BJ (cell line): Measurements from ENCODE around the gene TPM1. TPM values are rescaled to one million over a fixed set of nuclear protein-coding genes. Genes with fewer than 3 reads are reported as not detected.

Experiments used
- CTCF ChIA-PET: fragments of 350-600 bp; formaldehyde crosslinking; extraction: SDS; loops from one replicate; lab custom pipeline; 2021; ENCODE audit warnings: antibody characterized with exemption, inconsistent platforms; lab: Yijun Ruan, JAX
- POLR2A ChIA-PET: fragments of 300-600 bp; sonication (Branson Sonifier 250); formaldehyde crosslinking; extraction: SDS; loops from one replicate; lab custom pipeline; 2021; ENCODE audit warnings: antibody characterized with exemption; lab: Charles Lee
- DNase-seq: peaks from one replicate; pipeline ENCODE4 v3.0.0-alpha.2; 2011; ENCODE audit warnings: low read depth
- H3K27me3 ChIP-seq: 2 replicates; pipeline ENCODE4 v1.6.0; 2011; ENCODE audit warnings: low read length; ENCODE audit not compliant: control insufficient read depth, insufficient read depth
- H3K36me3 ChIP-seq: 2 replicates; pipeline ENCODE4 v1.5.1; 2011; ENCODE audit warnings: low read length; ENCODE audit not compliant: control insufficient read depth, insufficient read depth
- H3K4me3 ChIP-seq: 2 replicates; pipeline ENCODE4 v1.5.1; 2011; ENCODE audit warnings: low read depth, mild to moderate bottlenecking, control low read depth, low read length
- polyA plus RNA-seq: library from polyadenylated mRNA; depleted of rRNA; stranded (reverse); fragments of >200 nt; gene quantifications from 2 replicates; pipeline ENCODE4 v1.2.3, GENCODE V29; 2011
- TF ChIP-seq, protein P1 (sequence below): IDR thresholded peaks from 2 replicates; pipeline ENCODE4 v1.5.1; 2011; ENCODE audit warnings: low read depth, mild to moderate bottlenecking, control low read depth, inconsistent platforms, low read length, moderate library complexity; ENCODE audit not compliant: insufficient read depth

TPM1 gene
- polyA plus RNA-seq, 1 experiment = 1,575 TPM

DNA sequence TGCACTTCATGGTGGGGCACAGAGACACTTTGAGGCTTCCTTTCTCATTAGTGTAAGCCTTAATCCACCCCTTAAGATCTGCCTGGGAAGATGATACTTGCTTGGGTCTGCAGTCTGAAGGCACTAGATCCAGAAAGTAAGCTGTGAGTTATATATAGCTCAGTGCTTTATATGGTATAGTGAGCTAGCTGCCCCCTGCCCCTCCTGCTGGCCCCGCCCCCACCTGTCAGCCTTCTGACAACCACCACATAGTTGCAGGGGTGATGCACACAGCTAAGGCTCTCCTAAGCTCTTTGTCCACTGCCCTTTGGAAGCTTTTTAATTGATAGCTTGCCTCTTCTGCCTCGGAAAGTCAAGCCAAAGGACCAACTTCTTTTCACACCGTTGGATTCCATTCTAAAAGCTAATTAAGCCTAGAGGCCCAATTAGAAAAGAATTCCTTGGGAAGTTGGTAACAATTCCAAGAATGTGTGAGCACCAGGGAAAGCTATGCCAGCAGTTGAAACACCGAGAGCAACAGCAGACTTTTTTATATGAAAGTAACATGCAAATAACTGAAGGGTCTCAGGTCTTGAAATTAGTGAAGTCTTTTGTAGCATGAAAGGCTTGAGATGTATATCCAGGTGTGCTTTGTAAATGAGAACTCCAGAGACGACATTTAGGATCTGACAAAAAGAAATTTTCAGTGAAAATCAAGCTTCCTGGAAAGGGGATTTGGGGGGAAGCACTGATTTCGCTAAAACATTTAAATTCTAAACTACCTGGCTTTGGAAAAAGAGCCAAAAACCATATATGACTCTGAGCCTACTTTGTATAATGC, 2.3 kb downstream of the TPM1 start:
- ChIA-PET CTCF (interaction anchor here (0.6 to 5.5 kb wide), 10 partner anchors 48 to 303 kb away, joined by 3 to 27 read pairs (median 4); no protein-coding TSS in a partner anchor), POLR2A (interaction anchor here (0.7 to 1.6 kb wide), 8 partner anchors 15 to 205 kb away, joined by 3 to 7 read pairs (median 4); no protein-coding TSS in a partner anchor)
- no peak for DNase-seq
- H3K4me3 ChIP-seq = peak overlapping the region; percentile 90
- peaks cover 14% of the 10 kb centered on the region for H3K36me3 ChIP-seq
- no peaks in the 10 kb centered on the region for H3K27me3 ChIP-seq
- TF ChIP-seq, protein P1, sequence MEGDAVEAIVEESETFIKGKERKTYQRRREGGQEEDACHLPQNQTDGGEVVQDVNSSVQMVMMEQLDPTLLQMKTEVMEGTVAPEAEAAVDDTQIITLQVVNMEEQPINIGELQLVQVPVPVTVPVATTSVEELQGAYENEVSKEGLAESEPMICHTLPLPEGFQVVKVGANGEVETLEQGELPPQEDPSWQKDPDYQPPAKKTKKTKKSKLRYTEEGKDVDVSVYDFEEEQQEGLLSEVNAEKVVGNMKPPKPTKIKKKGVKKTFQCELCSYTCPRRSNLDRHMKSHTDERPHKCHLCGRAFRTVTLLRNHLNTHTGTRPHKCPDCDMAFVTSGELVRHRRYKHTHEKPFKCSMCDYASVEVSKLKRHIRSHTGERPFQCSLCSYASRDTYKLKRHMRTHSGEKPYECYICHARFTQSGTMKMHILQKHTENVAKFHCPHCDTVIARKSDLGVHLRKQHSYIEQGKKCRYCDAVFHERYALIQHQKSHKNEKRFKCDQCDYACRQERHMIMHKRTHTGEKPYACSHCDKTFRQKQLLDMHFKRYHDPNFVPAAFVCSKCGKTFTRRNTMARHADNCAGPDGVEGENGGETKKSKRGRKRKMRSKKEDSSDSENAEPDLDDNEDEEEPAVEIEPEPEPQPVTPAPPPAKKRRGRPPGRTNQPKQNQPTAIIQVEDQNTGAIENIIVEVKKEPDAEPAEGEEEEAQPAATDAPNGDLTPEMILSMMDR = no peak

DNA sequence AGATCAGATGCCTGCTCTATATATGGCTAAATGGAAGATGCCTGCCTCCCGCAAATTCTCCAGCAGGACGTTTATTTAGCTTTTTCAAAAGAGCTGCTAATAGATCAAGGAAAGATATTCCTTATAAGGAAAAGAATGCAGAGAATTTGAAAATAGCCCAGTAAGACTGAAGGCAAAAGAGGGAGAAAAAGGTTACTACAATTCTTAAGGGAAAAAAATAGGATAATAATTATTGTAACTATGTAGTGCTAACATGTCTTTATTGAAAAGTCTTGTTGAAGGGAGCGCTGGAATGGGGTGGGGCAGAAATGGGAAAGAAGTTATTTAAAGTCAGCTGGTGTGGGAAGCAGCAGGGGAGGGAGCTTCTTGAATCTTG, 2.9 kb downstream of the TPM1 start:
- CTCF ChIA-PET = interaction anchor here (0.6 to 5.5 kb wide), 10 partner anchors 47 to 304 kb away, joined by 3 to 27 read pairs (median 4); no protein-coding TSS in a partner anchor

DNA sequence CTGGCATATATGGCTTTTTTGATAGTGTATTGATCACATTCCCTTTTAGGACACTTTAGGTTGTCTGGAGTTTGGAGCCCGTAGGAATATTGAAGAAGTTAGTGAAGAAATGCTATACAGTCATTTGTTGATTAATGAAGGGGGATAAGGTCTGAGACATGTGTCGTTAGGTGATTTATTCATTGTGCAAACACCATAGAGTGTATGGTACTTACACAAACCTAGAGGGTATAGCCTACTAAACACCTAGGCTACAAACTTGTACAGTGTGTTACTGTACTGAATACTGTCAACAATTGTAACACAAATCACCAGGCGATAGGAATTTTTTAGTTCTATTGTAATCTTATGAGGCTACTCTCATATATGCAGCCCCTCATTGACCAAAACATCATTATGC, 3.3 kb downstream of the TPM1 start:
- ChIA-PET CTCF (interaction anchor here (1.2 to 5.5 kb wide), 8 partner anchors 48 to 304 kb away, joined by 3 to 27 read pairs (median 4); no protein-coding TSS in a partner anchor), POLR2A (interaction anchor here (0.7 to 0.8 kb wide), 3 partner anchors 158 to 192 kb away, joined by 3 to 8 read pairs (median 3); no protein-coding TSS in a partner anchor)
- no peaks in the 10 kb centered on the region for H3K27me3 ChIP-seq
- DNase-seq = no peak
- TF ChIP-seq, protein P1 = no peak
- peak overlapping the region; percentile 90 for H3K4me3 ChIP-seq
- H3K36me3 ChIP-seq = peaks cover 15% of the 10 kb centered on the region

More for the DNA sequence above, 2.9 kb downstream of the TPM1 start:
- H3K27me3 ChIP-seq = no peaks in the 10 kb centered on the region
- POLR2A ChIA-PET = interaction anchor here (0.7 to 1.6 kb wide), 6 partner anchors 69 to 205 kb away, joined by 3 to 8 read pairs (median 3); no protein-coding TSS in a partner anchor
- H3K36me3 ChIP-seq = peaks cover 15% of the 10 kb centered on the region
- DNase-seq = no peak
- TF ChIP-seq, protein P1 = no peak
- H3K4me3 ChIP-seq = peak overlapping the region; percentile 90

DNA sequence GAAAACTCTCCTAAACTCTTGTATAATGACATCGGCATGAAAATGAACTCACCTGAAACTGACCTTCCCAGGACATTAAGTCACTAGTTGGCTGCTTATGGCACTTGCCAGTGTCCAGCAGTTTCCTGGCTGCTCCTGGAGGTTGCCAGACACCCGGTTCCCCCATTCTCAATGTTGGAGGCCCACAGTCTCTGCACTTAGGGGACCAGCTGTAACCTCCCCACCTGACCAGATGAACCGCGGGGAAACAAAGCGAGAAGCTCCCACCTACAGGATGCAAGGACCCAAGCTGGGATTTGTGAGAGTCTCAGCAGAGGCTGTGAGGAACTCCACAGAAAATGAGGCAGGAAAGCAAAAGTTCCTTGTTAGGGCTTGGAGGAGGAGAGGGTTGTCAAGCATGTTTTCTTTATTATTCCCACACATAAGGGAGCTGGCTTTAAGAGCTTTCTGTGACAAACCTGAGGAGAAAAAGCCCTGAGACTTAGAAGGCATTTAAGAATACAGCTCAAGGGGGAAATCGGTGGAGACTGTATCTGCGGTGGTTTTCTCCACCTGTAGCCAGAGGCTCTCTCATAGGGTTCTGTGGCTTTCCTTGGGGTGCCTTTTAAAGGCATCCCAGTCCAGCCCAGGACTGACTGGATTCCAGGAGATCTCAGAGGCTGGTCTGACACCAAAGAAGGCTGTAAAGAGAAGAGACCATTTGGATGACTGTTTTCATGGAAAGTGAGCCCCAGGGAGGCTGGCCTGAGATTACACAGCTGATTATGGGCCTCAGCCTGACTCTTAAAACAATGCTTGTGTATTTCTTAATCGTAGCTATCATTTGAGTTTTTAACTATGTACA, 4.6 kb downstream of the TPM1 start:
- H3K36me3 ChIP-seq = peaks cover 16% of the 10 kb centered on the region
- H3K27me3 ChIP-seq = no peaks in the 10 kb centered on the region
- ChIA-PET CTCF (interaction anchor here (0.6 to 5.5 kb wide), 46 partner anchors 9 to 305 kb away, joined by 3 to 27 read pairs (median 5); no protein-coding TSS in a partner anchor), POLR2A (interaction anchor here (0.5 to 1.4 kb wide), 7 partner anchors 24 to 238 kb away, joined by 3 to 7 read pairs (median 4); no protein-coding TSS in a partner anchor)
- TF ChIP-seq, protein P1 = no peak
- no peak for DNase-seq
- H3K4me3 ChIP-seq = peak overlapping the region; percentile 49
